GM13976 (cell line): ENCODE measurements around the gene GPR6.

ENCODE experiments used
- DNase-seq: peaks from one replicate; pipeline ENCODE4 v3.0.0; 2012; ENCODE audit warnings: low spot score
- in situ Hi-C: fragments of 300-500 bp; cut with MboI; formaldehyde crosslinking; loops from one replicate; pipeline ENCODE4 v1.12.0; 2022; ENCODE audit warnings: low sequenced_read_pairs, mixed read lengths, inconsistent platforms; ENCODE audit not compliant: unreplicated experiment
- TF ChIP-seq, protein P1 (sequence below): IDR thresholded peaks from 2 replicates; pipeline ENCODE4 v1.5.1; 2012; ENCODE audit warnings: borderline replicate concordance, mild to moderate bottlenecking; ENCODE audit not compliant: insufficient read depth; ENCODE audit errors: extremely low read depth, missing control alignments, control extremely low read depth

The GPR6 gene

GRCh38 chr6:109964949-109965348 is 13.2 kb upstream of the GPR6 start:
- no peak for DNase-seq
- TF ChIP-seq, protein P1, sequence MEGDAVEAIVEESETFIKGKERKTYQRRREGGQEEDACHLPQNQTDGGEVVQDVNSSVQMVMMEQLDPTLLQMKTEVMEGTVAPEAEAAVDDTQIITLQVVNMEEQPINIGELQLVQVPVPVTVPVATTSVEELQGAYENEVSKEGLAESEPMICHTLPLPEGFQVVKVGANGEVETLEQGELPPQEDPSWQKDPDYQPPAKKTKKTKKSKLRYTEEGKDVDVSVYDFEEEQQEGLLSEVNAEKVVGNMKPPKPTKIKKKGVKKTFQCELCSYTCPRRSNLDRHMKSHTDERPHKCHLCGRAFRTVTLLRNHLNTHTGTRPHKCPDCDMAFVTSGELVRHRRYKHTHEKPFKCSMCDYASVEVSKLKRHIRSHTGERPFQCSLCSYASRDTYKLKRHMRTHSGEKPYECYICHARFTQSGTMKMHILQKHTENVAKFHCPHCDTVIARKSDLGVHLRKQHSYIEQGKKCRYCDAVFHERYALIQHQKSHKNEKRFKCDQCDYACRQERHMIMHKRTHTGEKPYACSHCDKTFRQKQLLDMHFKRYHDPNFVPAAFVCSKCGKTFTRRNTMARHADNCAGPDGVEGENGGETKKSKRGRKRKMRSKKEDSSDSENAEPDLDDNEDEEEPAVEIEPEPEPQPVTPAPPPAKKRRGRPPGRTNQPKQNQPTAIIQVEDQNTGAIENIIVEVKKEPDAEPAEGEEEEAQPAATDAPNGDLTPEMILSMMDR, result no peak
- in situ Hi-C loops, result no loop called here

- TF ChIP-seq, protein P1, result no peak
- in situ Hi-C loops, result no loop called here
- no peak for DNase-seq
These were observed 11.8 kb upstream of the GPR6 start for GRCh38 chr6:109966299-109966698.

- DNase-seq, result no peak
- in situ Hi-C loops, result no loop called here
- TF ChIP-seq, protein P1, result no peak
These were observed 329 bp upstream of the GPR6 start for GRCh38 chr6:109977791-109978173.

- no peak for DNase-seq
- TF ChIP-seq, protein P1, result no peak
- in situ Hi-C loops, result no loop called here
These were observed 1.2 kb downstream of the GPR6 start for GRCh38 chr6:109979033-109979921.

DNA sequence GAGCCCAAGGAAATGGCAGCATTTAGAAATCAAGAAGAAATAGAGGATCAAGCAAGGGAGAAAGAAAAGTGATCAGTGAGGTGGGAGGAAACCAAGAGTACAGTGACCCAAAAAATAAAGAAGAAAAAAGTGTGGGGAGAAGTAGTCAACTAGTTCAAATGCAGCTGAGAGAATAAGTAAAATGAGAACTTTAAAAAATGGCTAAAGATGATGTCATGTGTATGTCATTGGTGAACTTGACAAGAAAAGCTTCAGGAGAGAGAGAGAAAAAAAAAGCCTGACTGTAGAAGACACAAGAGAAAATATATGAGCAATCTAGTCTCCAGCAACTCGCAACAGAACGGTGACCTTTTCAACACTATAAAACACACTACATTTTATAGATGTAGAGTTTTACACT is 6.3 kb downstream of the GPR6 start:
- no peak for DNase-seq
- TF ChIP-seq, protein P1, result no peak
- in situ Hi-C loops, result no loop called here

GRCh38 chr6:109987196-109987595 is 9.1 kb downstream of the GPR6 start:
- in situ Hi-C loops, result no loop called here
- TF ChIP-seq, protein P1, result no peak
- DNase-seq, result no peak
